ENCODE measurements around the gene EML4. TPM values are rescaled to one million over a fixed set of nuclear protein-coding genes. Genes with fewer than 3 reads are reported as not detected.

EML4 gene
- total and polyA plus RNA-seq, 4 experiments from 2014 or later = 52.8 to 172 (median 140) TPM

GRCh38 chr2:42307180-42307579 is 138.0 kb downstream of the EML4 start:
- DNase-seq = no peak
- peaks cover 29% of the 10 kb centered on the region for H3K36me3 ChIP-seq (ENCODE audit: insufficient read depth, low read length)
- CTCF ChIA-PET (ENCODE audit: partially characterized antibody) = interaction anchor here (1.5 kb wide), 1 partner anchor 21 kb away, joined by 5 read pairs; no protein-coding TSS in a partner anchor
- Mint-ChIP-seq H3K9me3 (no peaks in the 10 kb centered on the region), H3K36me3 (peaks cover 42 to 68% of the 10 kb centered on the region in 2 donors), H3K27ac (peak overlapping the region in 3 of 7 donors; percentile 3 to 38 (median 15)), H3K4me3 (peak overlapping the region in 1 of 8 donors; percentile 38), H3K4me1 (peaks cover 21 to 49% (median 34%) of the 10 kb centered on the region in 4 donors), H3K27me3 (no peaks in the 10 kb centered on the region)
- no peaks in the 10 kb centered on the region for H3K9me3 ChIP-seq (ENCODE audit: control insufficient read depth in 1 of 2, low read length in 2 of 2)
- no peaks in the 10 kb centered on the region for H3K27me3 ChIP-seq (ENCODE audit: insufficient read depth, low read length)
- H3K4me3 ChIP-seq (ENCODE audit: low read length in 2 of 2) = no peak overlapping the region
- intact Hi-C loops (cut with micrococcal nuclease) = no loop called here
- peaks cover 17% of the 10 kb centered on the region for H3K4me1 ChIP-seq (ENCODE audit: insufficient read depth, low read length)
- POLR2A ChIA-PET (ENCODE audit: partially characterized antibody) = no interaction called here
- H3K27ac ChIP-seq (ENCODE audit: low read depth, low read length) = no peak overlapping the region

DNA sequence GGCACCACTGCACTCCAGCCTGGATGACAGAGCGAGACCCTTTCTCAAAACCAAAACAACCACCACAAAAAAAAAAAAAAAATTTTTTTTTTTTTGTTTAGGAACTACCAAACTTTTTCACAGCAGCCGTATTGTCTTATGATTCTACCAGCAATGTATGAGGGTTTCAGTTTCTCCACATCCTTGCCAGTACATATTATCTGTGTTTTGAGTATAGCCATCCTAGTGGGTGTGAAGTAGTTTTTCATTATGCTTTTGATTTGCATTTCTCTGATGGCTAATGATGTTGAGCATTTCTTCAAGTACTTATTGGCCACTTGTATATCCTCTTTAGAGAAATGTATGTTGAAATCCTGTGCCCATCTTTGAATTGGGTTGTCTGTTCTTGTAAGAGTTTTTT is 140.2 kb downstream of the EML4 start:
- POLR2A ChIA-PET (ENCODE audit: partially characterized antibody) = interaction anchor here (0.8 to 1.3 kb wide), 3 partner anchors 9 to 17 kb away, joined by 3 to 5 read pairs (median 3); no protein-coding TSS in a partner anchor
- Histone ChIP-seq H3K4me3 (ENCODE audit: low read length in 2 of 2) (no peak overlapping the region), H3K36me3 (ENCODE audit: insufficient read depth, low read length) (peaks cover 14% of the 10 kb centered on the region), H3K4me1 (ENCODE audit: insufficient read depth, low read length) (peaks cover 17% of the 10 kb centered on the region), H3K27ac (ENCODE audit: low read depth, low read length) (no peak overlapping the region), H3K9me3 (ENCODE audit: control insufficient read depth in 1 of 2, low read length in 2 of 2) (no peaks in the 10 kb centered on the region), H3K27me3 (ENCODE audit: insufficient read depth, low read length) (no peaks in the 10 kb centered on the region)
- Mint-ChIP-seq H3K4me1 (peaks cover 20 to 42% (median 29%) of the 10 kb centered on the region in 4 donors), H3K9me3 (no peaks in the 10 kb centered on the region), H3K4me3 (no peak overlapping the region), H3K27me3 (no peaks in the 10 kb centered on the region), H3K36me3 (peaks cover 30 to 56% of the 10 kb centered on the region in 2 donors), H3K27ac (peak overlapping the region; percentile 31 to 88 (median 74))
- intact Hi-C loops (cut with micrococcal nuclease) = loop anchor here (2.0 kb wide), 1 partner anchor 23 kb away; no protein-coding TSS in a partner anchor
- CTCF ChIA-PET (ENCODE audit: partially characterized antibody) = interaction anchor here (0.7 to 1.0 kb wide), 2 partner anchors 11 to 59 kb away, joined by 3 read pairs; no protein-coding TSS in a partner anchor
- DNase-seq = no peak

DNA sequence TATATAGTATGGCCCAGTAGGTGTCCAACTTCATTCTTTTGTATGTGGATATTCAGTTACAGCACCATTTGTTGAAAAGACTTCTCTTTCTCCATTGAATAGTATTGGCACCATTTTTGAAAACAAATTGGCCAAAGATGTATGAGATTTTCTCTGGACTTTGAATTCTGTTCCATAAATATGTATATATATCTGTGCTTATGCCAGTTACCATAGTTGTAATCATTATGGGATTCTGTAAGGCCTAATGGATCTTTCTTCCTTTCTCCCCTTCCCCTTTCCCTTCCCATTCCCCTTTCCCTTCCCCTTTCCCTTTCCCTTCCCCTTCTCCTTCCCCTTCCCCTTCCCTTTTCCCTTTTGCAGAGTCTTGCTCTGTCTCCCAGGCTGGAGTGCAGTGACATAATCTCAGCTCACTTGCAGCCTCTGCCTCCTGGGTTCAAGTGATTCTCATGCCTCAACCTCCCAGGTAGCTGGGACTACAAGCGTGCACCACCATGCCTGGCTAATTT is 140.9 kb downstream of the EML4 start:
- H3K36me3 Mint-ChIP-seq = peaks cover 36 to 56% of the 10 kb centered on the region in 2 donors
- no peaks in the 10 kb centered on the region for H3K27me3 ChIP-seq (ENCODE audit: insufficient read depth, low read length)
- no peaks in the 10 kb centered on the region for H3K27me3 Mint-ChIP-seq
- H3K36me3 ChIP-seq (ENCODE audit: insufficient read depth, low read length) = peaks cover 9% of the 10 kb centered on the region
- peak overlapping the region in 5 of 7 donors; percentile 41 to 88 (median 71) for H3K27ac Mint-ChIP-seq
- no peak overlapping the region for H3K4me3 Mint-ChIP-seq
- intact Hi-C loops (cut with micrococcal nuclease) = no loop called here
- ChIA-PET CTCF (ENCODE audit: partially characterized antibody) (no interaction called here), POLR2A (ENCODE audit: partially characterized antibody) (interaction anchor here (0.8 kb wide), 1 partner anchor 10 kb away, joined by 5 read pairs; no protein-coding TSS in a partner anchor)
- no peak overlapping the region for H3K27ac ChIP-seq (ENCODE audit: low read depth, low read length)
- peaks cover 17% of the 10 kb centered on the region for H3K4me1 ChIP-seq (ENCODE audit: insufficient read depth, low read length)
- H3K4me1 Mint-ChIP-seq = peaks cover 25 to 43% (median 33%) of the 10 kb centered on the region in 4 donors
- no peaks in the 10 kb centered on the region for H3K9me3 ChIP-seq (ENCODE audit: control insufficient read depth in 1 of 2, low read length in 2 of 2)
- H3K4me3 ChIP-seq (ENCODE audit: low read length in 2 of 2) = no peak overlapping the region
- no peaks in the 10 kb centered on the region for H3K9me3 Mint-ChIP-seq
- DNase-seq = no peak

- CTCF ChIA-PET (ENCODE audit: partially characterized antibody) = no interaction called here
- Histone ChIP-seq H3K27ac (ENCODE audit: low read depth, low read length) (no peak overlapping the region), H3K4me1 (ENCODE audit: insufficient read depth, low read length) (peaks cover 12% of the 10 kb centered on the region), H3K36me3 (ENCODE audit: insufficient read depth, low read length) (peaks cover 17% of the 10 kb centered on the region), H3K9me3 (ENCODE audit: control insufficient read depth in 1 of 2, low read length in 2 of 2) (no peaks in the 10 kb centered on the region), H3K4me3 (ENCODE audit: low read length in 2 of 2) (no peak overlapping the region), H3K27me3 (ENCODE audit: insufficient read depth, low read length) (no peaks in the 10 kb centered on the region)
- Mint-ChIP-seq H3K27ac (peak overlapping the region in 2 of 7 donors; percentile 68 to 75), H3K27me3 (no peaks in the 10 kb centered on the region), H3K4me3 (no peak overlapping the region), H3K4me1 (peaks cover 21 to 41% (median 32%) of the 10 kb centered on the region in 4 donors), H3K9me3 (no peaks in the 10 kb centered on the region), H3K36me3 (peaks cover 36 to 57% of the 10 kb centered on the region in 2 donors)
- intact Hi-C loops (cut with micrococcal nuclease) = no loop called here
- POLR2A ChIA-PET (ENCODE audit: partially characterized antibody) = no interaction called here
- DNase-seq = no peak
Measured at GRCh38 chr2:42312106-42312505, 143.0 kb downstream of the EML4 start.

- H3K36me3 ChIP-seq (ENCODE audit: insufficient read depth, low read length) = peaks cover 30% of the 10 kb centered on the region
- Mint-ChIP-seq H3K4me3 (peak overlapping the region in 2 of 8 donors; percentile 11 to 37), H3K36me3 (peaks cover 44 to 58% of the 10 kb centered on the region in 2 donors), H3K27ac (peak overlapping the region in 6 of 7 donors; percentile 13 to 91 (median 78)), H3K4me1 (peaks cover 23 to 47% (median 35%) of the 10 kb centered on the region in 4 donors), H3K9me3 (no peaks in the 10 kb centered on the region), H3K27me3 (no peaks in the 10 kb centered on the region)
- H3K27me3 ChIP-seq (ENCODE audit: insufficient read depth, low read length) = no peaks in the 10 kb centered on the region
- no peak for DNase-seq
- ChIA-PET POLR2A (ENCODE audit: partially characterized antibody) (no interaction called here), CTCF (ENCODE audit: partially characterized antibody) (interaction anchor here (1.4 kb wide), 2 partner anchors 11 to 14 kb away, joined by 4 to 5 read pairs; no protein-coding TSS in a partner anchor)
- H3K4me1 ChIP-seq (ENCODE audit: insufficient read depth, low read length) = peaks cover 27% of the 10 kb centered on the region
- intact Hi-C loops (cut with micrococcal nuclease) = no loop called here
- no peak overlapping the region for H3K27ac ChIP-seq (ENCODE audit: low read depth, low read length)
- H3K4me3 ChIP-seq (ENCODE audit: low read length in 2 of 2) = no peak overlapping the region
- H3K9me3 ChIP-seq (ENCODE audit: control insufficient read depth in 1 of 2, low read length in 2 of 2) = no peaks in the 10 kb centered on the region
Measured at GRCh38 chr2:42314892-42315468, 145.8 kb downstream of the EML4 start.

GRCh38 chr2:42315844-42316470 is 146.8 kb downstream of the EML4 start:
- Mint-ChIP-seq H3K4me1 (peaks cover 26 to 52% (median 40%) of the 10 kb centered on the region in 4 donors), H3K27me3 (no peaks in the 10 kb centered on the region), H3K4me3 (no peak overlapping the region), H3K36me3 (peaks cover 53 to 62% of the 10 kb centered on the region in 2 donors), H3K9me3 (no peaks in the 10 kb centered on the region), H3K27ac (peak overlapping the region in 6 of 7 donors; percentile 26 to 87 (median 82))
- Histone ChIP-seq H3K4me3 (ENCODE audit: low read length in 2 of 2) (no peak overlapping the region), H3K4me1 (ENCODE audit: insufficient read depth, low read length) (peaks cover 37% of the 10 kb centered on the region), H3K27ac (ENCODE audit: low read depth, low read length) (no peak overlapping the region), H3K9me3 (ENCODE audit: control insufficient read depth in 1 of 2, low read length in 2 of 2) (no peaks in the 10 kb centered on the region), H3K27me3 (ENCODE audit: insufficient read depth, low read length) (no peaks in the 10 kb centered on the region), H3K36me3 (ENCODE audit: insufficient read depth, low read length) (peaks cover 38% of the 10 kb centered on the region)
- CTCF ChIA-PET (ENCODE audit: partially characterized antibody) = interaction anchor here (1.0 kb wide), 1 partner anchor 227 kb away, joined by 3 read pairs; no protein-coding TSS in a partner anchor
- no peak for DNase-seq
- POLR2A ChIA-PET (ENCODE audit: partially characterized antibody) = interaction anchor here (1.1 kb wide), 1 partner anchor 11 kb away, joined by 3 read pairs; no protein-coding TSS in a partner anchor
- intact Hi-C loops (cut with micrococcal nuclease) = no loop called here

DNA sequence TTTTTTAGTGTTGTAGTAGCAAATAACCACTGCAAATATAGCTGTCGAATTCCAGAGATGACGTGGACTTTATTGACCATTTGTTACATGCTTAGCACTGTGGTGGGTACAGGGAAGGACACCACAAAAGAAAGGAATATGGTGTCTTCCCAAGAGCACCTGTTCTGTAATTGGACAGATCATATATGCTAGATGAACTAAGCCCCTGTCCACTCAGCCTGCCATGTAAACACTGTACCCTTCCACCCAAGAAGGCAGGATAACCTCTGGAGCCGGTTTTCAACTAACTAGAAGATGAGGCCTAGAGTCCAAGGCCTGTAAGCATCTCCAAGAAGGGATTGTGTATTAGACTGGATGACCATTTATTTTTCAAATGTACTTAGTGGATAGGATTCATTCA is 147.8 kb downstream of the EML4 start:
- Histone ChIP-seq H3K9me3 (ENCODE audit: control insufficient read depth in 1 of 2, low read length in 2 of 2) (no peaks in the 10 kb centered on the region), H3K4me1 (ENCODE audit: insufficient read depth, low read length) (peaks cover 47% of the 10 kb centered on the region), H3K27ac (ENCODE audit: low read depth, low read length) (no peak overlapping the region), H3K36me3 (ENCODE audit: insufficient read depth, low read length) (peaks cover 38% of the 10 kb centered on the region), H3K27me3 (ENCODE audit: insufficient read depth, low read length) (no peaks in the 10 kb centered on the region), H3K4me3 (ENCODE audit: low read length in 2 of 2) (no peak overlapping the region)
- Mint-ChIP-seq H3K9me3 (no peaks in the 10 kb centered on the region), H3K36me3 (peaks cover 51 to 68% of the 10 kb centered on the region in 2 donors), H3K4me3 (peak overlapping the region in 2 of 8 donors; percentile 21 to 64), H3K27ac (peak overlapping the region; percentile 49 to 88 (median 86)), H3K4me1 (peaks cover 31 to 61% (median 46%) of the 10 kb centered on the region in 4 donors), H3K27me3 (no peaks in the 10 kb centered on the region)
- intact Hi-C loops (cut with micrococcal nuclease) = no loop called here
- ChIA-PET POLR2A (ENCODE audit: partially characterized antibody) (interaction anchor here (0.8 to 1.1 kb wide), 3 partner anchors 10 to 184 kb away, joined by 3 to 4 read pairs (median 3); no protein-coding TSS in a partner anchor), CTCF (ENCODE audit: partially characterized antibody) (interaction anchor here (1.0 kb wide), 1 partner anchor 79 kb away, joined by 3 read pairs; no protein-coding TSS in a partner anchor)
- no peak for DNase-seq
